CD4-positive, alpha-beta T cell treated with Interleukin-10 for 1 hour (primary cell): ENCODE data around the gene WDPCP.
"Not testable (repeated sequence)": the region's sequence is repeated elsewhere in the genome, so short reads cannot be mapped to it uniquely, and the experiment has no call there.

ENCODE experiments used
- DNase-seq: peaks from one replicate; pipeline ENCODE4 v3.0.0-alpha.2; 2020

Gene WDPCP

GRCh38 chr2:63537306-63537705 is 51.0 kb downstream of the WDPCP start:
- DNase-seq = no peak

GRCh38 chr2:63530704-63531279 is 57.5 kb downstream of the WDPCP start:
- DNase-seq = no peak

GRCh38 chr2:63525905-63526304 is 62.4 kb downstream of the WDPCP start:
- no peak for DNase-seq

GRCh38 chr2:63522950-63523349 is 65.3 kb downstream of the WDPCP start:
- no peak for DNase-seq

DNA sequence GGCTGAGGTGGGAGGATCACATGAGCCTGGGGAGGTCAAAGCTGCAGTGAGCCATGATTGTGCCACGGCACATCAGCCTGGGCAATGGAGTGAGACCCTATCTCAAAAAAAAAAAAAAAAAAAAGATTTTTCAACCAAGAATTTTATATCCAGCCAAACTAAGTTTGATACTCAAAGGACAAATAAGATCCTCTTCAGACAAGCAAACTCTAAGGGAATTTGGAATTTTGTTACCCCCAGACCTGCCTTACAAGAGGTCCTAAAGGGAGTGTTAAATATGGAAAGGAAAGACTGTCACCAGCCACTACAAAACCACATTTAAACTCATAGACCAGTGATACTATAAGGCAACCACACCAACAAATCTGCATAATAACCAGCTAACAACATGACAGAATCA is 67.5 kb downstream of the WDPCP start:
- DNase-seq = no peak

DNA sequence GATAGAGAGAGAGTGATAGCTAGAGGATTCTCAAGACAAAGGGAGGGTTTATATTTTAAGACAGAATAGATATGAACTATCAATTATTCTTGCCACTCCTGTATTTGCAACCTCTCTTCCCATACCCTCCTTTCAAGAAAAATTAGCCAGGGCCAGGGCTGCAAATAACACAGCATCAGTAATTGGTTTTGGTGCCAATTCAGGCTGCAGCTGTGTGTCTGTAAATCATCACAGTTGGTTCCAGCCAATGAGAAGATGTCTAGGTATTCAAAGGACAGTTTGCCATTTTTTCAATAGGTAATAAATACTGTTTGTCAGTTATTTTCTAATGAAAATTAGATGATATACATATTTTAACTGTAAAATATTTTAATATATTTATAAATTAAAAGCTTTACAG is 73.5 kb downstream of the WDPCP start:
- no peak for DNase-seq

- DNase-seq = no peak
These were observed 74.0 kb downstream of the WDPCP start for GRCh38 chr2:63514237-63514716.

DNA sequence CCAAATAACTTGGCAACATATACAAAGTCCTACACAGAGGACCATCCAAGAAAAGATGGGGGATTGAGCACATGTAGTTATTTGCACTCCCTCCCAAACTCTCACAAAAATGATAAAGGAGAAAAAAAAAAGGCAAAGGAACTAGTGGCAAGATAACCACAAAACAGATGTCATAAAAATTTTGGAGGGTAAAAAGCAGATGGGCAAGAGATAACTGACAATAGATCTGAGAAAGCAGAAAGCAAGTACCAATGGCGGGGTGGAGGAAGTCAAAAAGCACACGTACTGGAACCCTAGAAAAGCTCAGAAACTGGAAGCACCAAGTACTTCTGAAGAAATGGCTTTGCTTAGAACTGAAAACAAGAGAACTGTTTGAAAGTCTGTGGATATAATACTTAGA is 82.0 kb downstream of the WDPCP start:
- no peak for DNase-seq

GRCh38 chr2:63503818-63504217 is 84.5 kb downstream of the WDPCP start:
- DNase-seq = no peak

GRCh38 chr2:63500398-63500797 is 87.9 kb downstream of the WDPCP start:
- DNase-seq = no peak

- DNase-seq = no peak
These were observed 90.7 kb downstream of the WDPCP start for GRCh38 chr2:63497576-63497975.

DNA sequence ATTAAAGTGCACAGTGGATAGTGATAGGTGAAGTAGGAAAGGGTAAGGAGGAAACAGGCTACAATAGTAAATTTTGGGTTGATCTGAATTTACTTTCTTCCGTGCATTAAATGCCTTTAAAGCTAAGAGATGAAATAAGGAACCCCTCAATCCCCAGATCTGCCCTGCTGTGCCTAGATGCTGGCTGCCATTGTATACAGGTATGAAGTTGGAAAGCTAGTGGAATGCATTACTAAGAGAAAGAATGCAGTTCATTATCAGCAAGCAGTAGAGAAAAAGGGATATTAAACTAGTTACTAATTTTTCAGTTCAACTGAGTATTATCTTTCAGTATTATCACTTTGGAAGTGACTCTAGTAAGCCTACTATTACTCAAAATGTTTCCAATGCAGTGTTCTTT is 93.3 kb downstream of the WDPCP start:
- DNase-seq = no peak

DNA sequence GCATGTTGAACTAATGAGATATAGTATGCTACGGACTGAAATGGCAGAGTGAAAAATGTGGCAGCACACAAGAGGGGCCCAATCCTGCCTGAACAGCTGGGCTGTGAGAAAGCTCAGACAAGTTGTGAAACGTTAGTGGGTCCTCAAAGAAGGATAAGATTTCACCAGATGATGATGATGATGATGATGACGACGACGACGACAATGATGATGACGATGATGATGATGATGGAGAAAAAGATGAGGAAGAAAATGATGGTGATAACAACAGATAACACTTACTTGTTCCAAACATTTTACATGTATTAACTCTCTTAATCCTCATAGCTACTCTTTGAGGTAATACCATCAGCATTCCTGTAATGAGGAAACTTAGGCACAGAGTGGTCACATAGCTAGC is 94.2 kb downstream of the WDPCP start:
- DNase-seq = no peak

DNA sequence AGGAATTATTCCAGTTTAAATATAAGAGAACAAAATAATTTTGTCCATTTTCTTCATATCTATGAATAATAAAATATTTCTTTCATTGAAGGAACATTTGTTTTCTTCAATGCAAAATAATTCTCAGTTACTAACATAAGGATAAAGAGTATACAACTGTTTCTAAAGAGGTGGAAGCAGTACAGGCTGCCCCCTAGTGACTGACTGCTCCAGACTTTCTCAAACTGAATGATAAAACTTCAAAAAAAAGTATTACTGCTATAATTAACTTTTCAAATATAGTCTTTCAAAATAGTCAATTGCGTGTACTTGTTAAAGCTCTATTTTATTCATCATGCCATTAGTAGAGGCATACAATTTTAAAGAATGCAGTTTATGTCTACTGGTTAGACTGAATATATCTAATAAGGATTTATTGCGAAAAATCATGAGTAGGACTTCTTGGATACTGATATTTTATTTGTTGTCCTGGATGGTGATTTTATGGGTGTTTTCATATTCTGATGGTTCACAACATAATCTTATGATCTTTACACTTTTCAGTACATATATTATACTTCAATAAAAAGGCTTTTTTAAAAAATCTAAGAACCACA is 100.1 kb downstream of the WDPCP start:
- DNase-seq = peak; percentile 3

GRCh38 chr2:63486861-63487290 is 101.4 kb downstream of the WDPCP start:
- no peak for DNase-seq

GRCh38 chr2:63484901-63485300 is 103.4 kb downstream of the WDPCP start:
- no peak for DNase-seq

GRCh38 chr2:63484481-63484880 is 103.8 kb downstream of the WDPCP start:
- DNase-seq = no peak

DNA sequence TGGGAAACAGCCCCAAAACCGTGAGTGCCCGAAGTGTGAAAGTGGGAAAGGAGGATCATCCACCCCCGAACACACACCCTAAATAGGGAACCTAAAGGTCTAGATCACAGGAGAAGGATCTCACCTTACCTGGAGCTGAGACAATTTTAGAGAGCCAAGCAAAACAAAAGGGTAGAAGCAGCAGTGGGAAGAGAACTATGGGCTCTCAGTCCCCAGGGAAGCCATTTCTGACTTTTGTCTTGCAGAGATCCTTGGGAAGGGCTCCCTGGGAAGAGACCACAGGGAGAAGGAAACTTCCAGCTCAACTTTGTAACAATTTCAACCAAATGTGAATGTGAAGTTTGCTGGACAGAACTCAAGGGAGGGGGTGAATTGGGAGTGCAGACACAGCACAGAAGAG is 110.6 kb downstream of the WDPCP start:
- no peak for DNase-seq

- DNase-seq = not testable (repeated sequence)
These were observed 119.0 kb downstream of the WDPCP start for GRCh38 chr2:63469313-63469712.

DNA sequence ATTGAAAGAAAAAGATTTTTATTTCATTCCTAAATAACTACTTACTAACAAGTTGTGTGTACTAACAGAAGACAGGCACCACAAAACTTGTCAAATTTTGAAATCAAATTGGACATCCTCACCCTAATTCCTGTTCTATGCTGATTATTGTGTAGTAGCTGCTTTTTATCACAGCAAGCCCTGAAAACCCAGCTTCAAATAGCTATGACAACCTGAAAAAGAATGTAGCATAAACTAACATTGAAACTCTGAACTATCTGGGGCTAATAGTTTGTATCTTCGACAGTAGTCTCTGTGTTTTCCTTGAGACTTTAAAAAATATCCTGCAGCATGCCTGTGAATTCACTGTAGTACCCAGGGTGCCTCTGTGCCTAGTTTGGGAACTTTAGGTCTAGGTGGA is 122.6 kb downstream of the WDPCP start:
- DNase-seq = no peak

GRCh38 chr2:63463142-63463541 is 125.1 kb downstream of the WDPCP start:
- DNase-seq = no peak

DNA sequence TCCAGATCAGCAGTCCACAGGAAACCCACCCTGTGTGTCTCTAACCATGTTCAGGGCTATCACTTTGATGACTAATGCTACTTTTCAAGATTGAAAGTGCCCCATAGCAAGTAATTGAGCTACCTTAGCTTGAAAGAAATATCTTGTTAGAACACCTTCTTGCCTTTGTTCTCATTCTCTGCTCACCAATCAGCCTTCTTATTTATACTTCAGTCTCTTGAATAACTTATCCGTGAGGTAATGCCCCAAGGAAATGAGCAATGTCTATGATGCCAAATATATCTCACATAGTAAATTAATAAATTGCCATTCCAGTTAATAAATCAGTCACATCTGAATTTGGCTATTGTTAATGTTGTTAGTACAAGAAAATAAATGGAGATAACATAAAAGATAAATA is 141.6 kb downstream of the WDPCP start:
- DNase-seq = no peak

DNA sequence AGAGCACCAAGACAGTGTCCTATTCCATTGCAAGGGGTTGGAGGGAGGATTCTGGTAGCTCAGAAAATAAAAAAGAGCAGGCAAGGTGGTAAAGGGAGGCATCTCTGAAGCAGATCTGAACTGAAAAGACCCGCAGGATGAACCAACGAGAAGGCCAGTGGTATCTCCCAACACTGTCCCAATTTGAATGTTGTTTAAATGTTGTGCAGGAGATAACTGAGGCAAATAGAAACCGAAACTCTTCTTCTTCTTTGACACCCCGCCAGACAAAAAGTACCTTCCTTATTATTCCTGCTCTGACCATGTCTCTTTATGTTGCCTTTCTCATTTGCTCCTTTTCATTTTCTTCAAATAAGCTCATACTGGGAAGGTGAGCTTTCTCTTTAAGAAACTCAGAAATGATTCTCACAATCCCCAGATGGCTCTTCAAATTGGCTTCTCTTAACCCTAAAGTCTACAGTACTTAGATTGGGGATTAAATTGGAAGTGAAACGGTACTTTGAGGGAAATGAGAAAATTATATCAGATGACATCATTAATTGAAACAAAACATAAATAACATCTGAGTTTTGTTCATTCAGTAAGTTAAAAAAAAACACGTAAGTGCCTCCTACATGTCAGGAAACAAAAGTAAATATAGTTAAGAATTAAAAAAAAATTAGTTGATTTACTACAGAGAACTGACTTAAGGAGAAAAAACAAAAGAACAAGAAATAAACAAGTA is 143.6 kb downstream of the WDPCP start:
- no peak for DNase-seq

DNA sequence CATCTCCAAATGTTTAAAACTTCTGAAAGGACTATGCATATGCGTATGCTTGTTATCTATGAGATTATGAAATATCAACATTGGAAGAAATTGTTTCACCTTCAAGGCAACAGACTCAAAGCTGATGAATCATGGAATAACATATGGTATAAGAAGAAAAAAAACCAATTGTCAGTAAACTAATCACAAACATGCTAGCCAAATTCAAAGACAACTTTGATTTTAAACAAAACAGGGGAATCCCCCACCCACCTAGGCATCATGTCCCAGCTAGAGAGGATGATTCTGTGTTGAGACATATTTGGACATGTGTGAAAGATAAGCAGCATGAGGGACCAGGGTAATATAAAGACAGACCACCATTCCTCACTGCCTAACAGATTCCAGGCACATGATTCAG is 147.7 kb downstream of the WDPCP start:
- no peak for DNase-seq
